Mesendoderm (in vitro differentiated cells): ENCODE data around the gene SLC1A2.

Experiments used
- DNase-seq: peaks from one replicate; pipeline ENCODE4 v3.0.0; 2013
- H2AK5ac ChIP-seq: 2 replicates; pipeline ENCODE4 v1.6.1; 2013; ENCODE audit warnings: low read length, inconsistent platforms
- H2BK120ac ChIP-seq: 2 replicates; pipeline ENCODE4 v1.6.1; 2013; ENCODE audit warnings: low read depth, mild to moderate bottlenecking, low read length, moderate library complexity, mixed read lengths
- H2BK15ac ChIP-seq: replicated peaks from 2 replicates; pipeline ENCODE4 v1.6.1; 2013; ENCODE audit warnings: low read depth, mild to moderate bottlenecking, moderate library complexity
- H2BK5ac ChIP-seq: 2 replicates; pipeline ENCODE4 v1.6.1; 2013; ENCODE audit warnings: low read length, inconsistent platforms
- H3K18ac ChIP-seq: 2 replicates; pipeline ENCODE4 v1.6.1; 2013; ENCODE audit warnings: mild to moderate bottlenecking, low read length, mixed read lengths
- H3K23ac ChIP-seq: one replicate; pipeline ENCODE4 v1.6.1; 2013; ENCODE audit warnings: low read length
- H3K27ac ChIP-seq: 2 replicates; pipeline ENCODE4 v1.5.1; 2013; ENCODE audit warnings: low read depth, mild to moderate bottlenecking, inconsistent platforms, low read length, moderate library complexity
- H3K27me3 ChIP-seq: 2 replicates; pipeline ENCODE4 v1.6.1; 2013; ENCODE audit warnings: low read length, control low read depth, mild to moderate bottlenecking, inconsistent platforms; ENCODE audit not compliant: insufficient read depth, poor library complexity
- H3K36me3 ChIP-seq: 2 replicates; pipeline ENCODE4 v1.6.1; 2013; ENCODE audit warnings: low read length, inconsistent platforms; ENCODE audit not compliant: control insufficient read depth, insufficient read depth
- H3K4ac ChIP-seq: one replicate; pipeline ENCODE4 v1.6.1; 2013; ENCODE audit warnings: low read depth, mild to moderate bottlenecking, low read length, moderate library complexity
- H3K4me1 ChIP-seq: 2 replicates; pipeline ENCODE4 v1.6.1; 2013; ENCODE audit warnings: low read depth, low read length, inconsistent platforms; ENCODE audit not compliant: control insufficient read depth
- H3K4me2 ChIP-seq: 2 replicates; pipeline ENCODE4 v1.6.1; 2013; ENCODE audit warnings: low read length
- H3K4me3 ChIP-seq: 2 replicates; pipeline ENCODE4 v1.5.1; 2013; ENCODE audit warnings: mild to moderate bottlenecking, low read length
- H3K56ac ChIP-seq: one replicate; pipeline ENCODE4 v1.6.1; 2013; ENCODE audit warnings: low read length
- H3K79me1 ChIP-seq: 2 replicates; pipeline ENCODE4 v1.6.1; 2013; ENCODE audit warnings: low read length, inconsistent platforms
- H3K79me2 ChIP-seq: 2 replicates; pipeline ENCODE4 v1.6.1; 2013; ENCODE audit warnings: mild to moderate bottlenecking, low read length; ENCODE audit not compliant: control insufficient read depth, insufficient read depth
- H3K9ac ChIP-seq: 2 replicates; pipeline ENCODE4 v1.6.1; 2013; ENCODE audit warnings: low read length, inconsistent platforms
- H4K5ac ChIP-seq: one replicate; pipeline ENCODE4 v1.6.1; 2013; ENCODE audit warnings: low read length
- H4K8ac ChIP-seq: one replicate; pipeline ENCODE4 v1.6.1; 2013; ENCODE audit warnings: low read depth, mild to moderate bottlenecking, control low read depth, low read length, moderate library complexity
- WGBS: extraction: QIAGEN DNeasy Blood & Tissue Kit; methylation state at CpG from one replicate; pipeline ENCODE4 v1.1.7; 2013; ENCODE audit warnings: low lambda C conversion rate, missing lambda C conversion rate; ENCODE audit not compliant: insufficient coverage; ENCODE audit errors: extremely low coverage; 5-methylcytosine and 5-hydroxymethylcytosine counted together

SLC1A2 gene

GRCh38 chr11:35459489-35459888 is 40.1 kb upstream of the SLC1A2 start:
- Histone ChIP-seq H4K5ac (no peak overlapping the region), H3K27me3 (no peaks in the 10 kb centered on the region), H3K79me1 (no peaks in the 10 kb centered on the region), H3K79me2 (no peaks in the 10 kb centered on the region), H3K4me3 (no peak overlapping the region), H3K36me3 (no peaks in the 10 kb centered on the region), H3K4me2 (no peak overlapping the region), H3K9ac (no peak overlapping the region), H3K4ac (no peak overlapping the region), H3K23ac (no peak overlapping the region), H3K27ac (no peak overlapping the region), H4K8ac (no peak overlapping the region), H2BK15ac (no peak overlapping the region), H3K56ac (no peak overlapping the region), H3K4me1 (no peaks in the 10 kb centered on the region), H2BK120ac (no peak overlapping the region), H2AK5ac (no peak overlapping the region), H2BK5ac (no peak overlapping the region), H3K18ac (no peak overlapping the region)
- no peak for DNase-seq
- WGBS: no CpG with 5 or more reads among the region's 1 CpG

- Histone ChIP-seq H3K18ac (no peak overlapping the region), H3K4ac (no peak overlapping the region), H3K9ac (no peak overlapping the region), H3K79me1 (no peaks in the 10 kb centered on the region), H2BK120ac (no peak overlapping the region), H2AK5ac (no peak overlapping the region), H3K79me2 (no peaks in the 10 kb centered on the region), H3K4me1 (no peaks in the 10 kb centered on the region), H3K4me2 (no peak overlapping the region), H4K8ac (no peak overlapping the region), H3K27me3 (no peaks in the 10 kb centered on the region), H2BK15ac (no peak overlapping the region), H3K36me3 (no peaks in the 10 kb centered on the region), H2BK5ac (no peak overlapping the region), H3K56ac (no peak overlapping the region), H4K5ac (no peak overlapping the region), H3K4me3 (no peak overlapping the region), H3K27ac (no peak overlapping the region), H3K23ac (no peak overlapping the region)
- WGBS: no CpG with 5 or more reads among the region's 3 CpGs
- no peak for DNase-seq
Observed at GRCh38 chr11:35458846-35459245, 39.5 kb upstream of the SLC1A2 start.

DNA sequence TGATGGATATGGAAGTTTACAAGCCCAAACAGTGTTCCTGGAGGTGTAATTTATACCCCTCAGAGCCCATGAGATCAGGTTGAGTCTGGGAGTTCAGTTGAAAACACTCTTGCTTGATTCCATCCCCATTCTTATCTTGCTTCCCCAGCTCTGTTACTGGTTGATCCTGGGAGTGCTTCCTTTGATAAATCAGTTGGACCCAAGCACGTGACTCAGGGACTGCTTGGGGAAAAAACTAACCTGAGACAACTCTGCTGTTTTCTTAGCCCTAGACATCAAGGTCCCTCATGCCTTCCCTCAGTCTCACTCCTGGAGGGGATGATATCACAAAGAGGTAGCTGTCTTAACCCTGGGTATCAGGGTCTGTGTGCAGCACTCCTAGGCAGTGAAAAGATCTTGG is 35.0 kb upstream of the SLC1A2 start:
- no peak for DNase-seq
- Histone ChIP-seq H3K9ac (no peak overlapping the region), H2BK5ac (no peak overlapping the region), H3K27ac (no peak overlapping the region), H2AK5ac (no peak overlapping the region), H2BK15ac (no peak overlapping the region), H2BK120ac (no peak overlapping the region), H3K36me3 (no peaks in the 10 kb centered on the region), H3K4me2 (no peak overlapping the region), H3K23ac (no peak overlapping the region), H3K79me2 (no peaks in the 10 kb centered on the region), H3K4me1 (no peaks in the 10 kb centered on the region), H4K5ac (no peak overlapping the region), H3K79me1 (no peaks in the 10 kb centered on the region), H4K8ac (no peak overlapping the region), H3K18ac (no peak overlapping the region), H3K56ac (no peak overlapping the region), H3K27me3 (no peaks in the 10 kb centered on the region), H3K4me3 (no peak overlapping the region), H3K4ac (no peak overlapping the region)
- no CpG with 5 or more reads among the region's 1 CpG for WGBS

DNA sequence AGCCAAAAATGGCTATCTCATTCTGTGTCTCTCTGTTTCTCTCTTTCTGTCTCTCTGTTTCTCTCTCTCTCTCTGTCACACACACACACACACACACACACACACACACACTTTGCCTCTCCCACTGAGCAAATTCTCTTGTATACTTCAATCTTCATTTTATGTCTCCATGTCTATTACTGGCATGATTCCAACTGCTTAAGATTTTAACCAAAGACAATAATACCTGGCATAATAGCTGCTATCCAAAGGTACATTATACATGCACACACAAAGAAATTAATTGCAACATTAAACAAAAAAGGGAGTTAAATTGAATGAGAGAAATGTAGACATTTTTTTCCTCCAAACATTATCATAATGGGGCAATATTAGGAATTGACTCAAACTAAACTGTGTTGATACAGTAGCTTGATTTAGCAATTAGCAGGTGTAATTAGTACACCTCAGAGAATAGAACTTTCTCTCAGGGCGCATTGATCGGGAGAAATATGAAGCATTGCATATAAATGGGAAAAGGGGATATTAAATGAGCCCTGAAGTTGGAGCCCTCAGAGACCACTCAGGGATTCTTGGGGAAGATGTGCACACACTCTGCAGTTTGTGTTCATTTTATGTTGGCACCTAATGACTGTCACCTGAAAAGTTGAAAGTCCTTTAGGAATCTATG is 17.4 kb upstream of the SLC1A2 start:
- Histone ChIP-seq H2BK15ac (no peak overlapping the region), H3K36me3 (no peaks in the 10 kb centered on the region), H3K56ac (no peak overlapping the region), H3K79me1 (no peaks in the 10 kb centered on the region), H2AK5ac (no peak overlapping the region), H3K27me3 (no peaks in the 10 kb centered on the region), H3K23ac (no peak overlapping the region), H4K8ac (no peak overlapping the region), H3K18ac (no peak overlapping the region), H3K9ac (no peak overlapping the region), H3K4me2 (no peak overlapping the region), H3K4me1 (no peaks in the 10 kb centered on the region), H2BK120ac (no peak overlapping the region), H4K5ac (no peak overlapping the region), H3K4me3 (no peak overlapping the region), H2BK5ac (no peak overlapping the region), H3K27ac (no peak overlapping the region), H3K79me2 (no peaks in the 10 kb centered on the region), H3K4ac (no peak overlapping the region)
- WGBS: no CpG with 5 or more reads among the region's 2 CpGs
- no peak for DNase-seq

DNA sequence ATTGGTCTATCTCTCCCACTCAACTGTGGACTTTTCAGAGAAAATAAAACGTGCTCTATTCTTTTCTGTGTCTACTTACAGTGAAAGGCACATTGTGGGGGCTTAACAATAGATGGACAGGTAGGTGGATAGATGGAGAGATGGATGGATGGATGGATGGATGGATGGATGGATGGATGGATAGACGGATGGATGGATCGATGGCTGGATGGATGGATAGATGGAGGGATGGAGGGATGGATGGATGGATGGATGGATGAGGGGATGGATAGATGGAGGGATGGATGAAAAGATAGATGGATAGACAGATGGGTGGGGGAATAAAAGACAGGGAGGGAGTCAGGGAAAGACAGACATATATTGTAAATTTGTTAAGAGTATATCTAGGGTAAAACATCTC is 14.2 kb upstream of the SLC1A2 start:
- no peak overlapping the region for H3K27ac ChIP-seq
- WGBS: 100% methylated on average over 2 of the region's 3 CpGs
- H2BK120ac ChIP-seq: no peak overlapping the region
- no peak overlapping the region for H4K8ac ChIP-seq
- no peak overlapping the region for H3K4me3 ChIP-seq
- H3K4me1 ChIP-seq: no peaks in the 10 kb centered on the region
- H2BK15ac ChIP-seq: no peak overlapping the region
- no peaks in the 10 kb centered on the region for H3K79me2 ChIP-seq
- H3K4me2 ChIP-seq: no peak overlapping the region
- H2AK5ac ChIP-seq: no peak overlapping the region
- no peak overlapping the region for H3K23ac ChIP-seq
- no peak overlapping the region for H3K18ac ChIP-seq
- no peaks in the 10 kb centered on the region for H3K27me3 ChIP-seq
- no peak overlapping the region for H4K5ac ChIP-seq
- DNase-seq: no peak
- no peak overlapping the region for H2BK5ac ChIP-seq
- no peaks in the 10 kb centered on the region for H3K79me1 ChIP-seq
- no peaks in the 10 kb centered on the region for H3K36me3 ChIP-seq
- no peak overlapping the region for H3K9ac ChIP-seq
- no peak overlapping the region for H3K4ac ChIP-seq
- no peak overlapping the region for H3K56ac ChIP-seq

DNA sequence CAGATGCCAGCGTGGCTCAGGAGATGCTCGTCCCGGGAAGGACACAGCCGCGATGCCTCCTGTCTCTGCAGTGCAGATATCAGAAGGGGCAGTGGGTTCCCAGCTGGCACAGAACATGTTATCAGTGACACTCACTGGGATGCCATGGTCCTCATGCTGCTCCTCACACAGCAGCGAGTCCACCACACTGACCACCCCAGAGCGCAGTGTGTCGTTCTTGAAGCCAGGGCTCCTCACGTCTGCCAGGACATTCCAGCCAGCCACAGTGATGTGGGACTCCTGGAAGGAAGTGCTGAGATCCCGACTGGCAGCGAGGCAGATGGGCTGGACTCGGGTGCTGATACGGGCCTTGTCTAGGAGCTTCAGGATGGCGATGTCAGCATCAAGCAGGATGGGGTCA is 13.1 kb upstream of the SLC1A2 start:
- no peak overlapping the region for H3K27ac ChIP-seq

More for the DNA sequence above, 13.1 kb upstream of the SLC1A2 start:
- H4K5ac ChIP-seq: no peak overlapping the region
- no peaks in the 10 kb centered on the region for H3K4me1 ChIP-seq
- H3K36me3 ChIP-seq: no peaks in the 10 kb centered on the region
- no peak overlapping the region for H3K4me3 ChIP-seq
- H2BK15ac ChIP-seq: no peak overlapping the region
- no peak overlapping the region for H4K8ac ChIP-seq
- no peaks in the 10 kb centered on the region for H3K79me1 ChIP-seq
- no peak overlapping the region for H3K4ac ChIP-seq
- no CpG with 5 or more reads among the region's 14 CpGs for WGBS
- H3K9ac ChIP-seq: no peak overlapping the region
- H3K18ac ChIP-seq: no peak overlapping the region
- no peak overlapping the region for H2AK5ac ChIP-seq
- H2BK120ac ChIP-seq: no peak overlapping the region
- no peaks in the 10 kb centered on the region for H3K27me3 ChIP-seq
- no peak for DNase-seq
- no peak overlapping the region for H3K4me2 ChIP-seq
- H3K79me2 ChIP-seq: no peaks in the 10 kb centered on the region
- H2BK5ac ChIP-seq: no peak overlapping the region
- no peak overlapping the region for H3K56ac ChIP-seq
- no peak overlapping the region for H3K23ac ChIP-seq
